GM19324 (cell line): ENCODE data around the gene FOXO6.
"Not testable (repeated sequence)": the region's sequence is repeated elsewhere in the genome, so short reads cannot be mapped to it uniquely, and the experiment has no call there.

ENCODE experiments used
- ATAC-seq: cut with Tn5 transposase; IDR thresholded peaks from one replicate; pipeline ENCODE4 v1.9.1; 2021; ENCODE audit warnings: mild to moderate bottlenecking, moderate library complexity; ENCODE audit not compliant: unreplicated experiment, low FRiP score

The FOXO6 gene

GRCh38 chr1:41328780-41329640, 32.2 kb upstream of the FOXO6 start:
- no peak for ATAC-seq

GRCh38 chr1:41329662-41330587, 31.3 kb upstream of the FOXO6 start:
- ATAC-seq, result no peak

GRCh38 chr1:41330588-41331545, 30.4 kb upstream of the FOXO6 start:
- no peak for ATAC-seq

- no peak for ATAC-seq
These were observed 29.7 kb upstream of the FOXO6 start for GRCh38 chr1:41331546-41331917.

GRCh38 chr1:41332161-41332560, 29.1 kb upstream of the FOXO6 start:
- ATAC-seq, result not testable (repeated sequence)

- no peak for ATAC-seq
These were observed 28.0 kb upstream of the FOXO6 start for GRCh38 chr1:41333146-41333784.

GRCh38 chr1:41338820-41339219, 22.4 kb upstream of the FOXO6 start:
- no peak for ATAC-seq

- ATAC-seq, result no peak
These were observed 20.4 kb upstream of the FOXO6 start for GRCh38 chr1:41340655-41341364.

- ATAC-seq, result no peak
These were observed 19.9 kb upstream of the FOXO6 start for GRCh38 chr1:41341365-41341683.

- no peak for ATAC-seq
These were observed 19.3 kb upstream of the FOXO6 start for GRCh38 chr1:41341772-41342562.

GRCh38 chr1:41342774-41343355, 18.4 kb upstream of the FOXO6 start:
- ATAC-seq, result no peak

GRCh38 chr1:41343790-41344699, 17.2 kb upstream of the FOXO6 start:
- no peak for ATAC-seq

- ATAC-seq, result no peak
These were observed 16.5 kb upstream of the FOXO6 start for GRCh38 chr1:41344708-41345159.

- no peak for ATAC-seq
These were observed 15.7 kb upstream of the FOXO6 start for GRCh38 chr1:41345434-41346075.

- ATAC-seq, result no peak
These were observed 14.0 kb upstream of the FOXO6 start for GRCh38 chr1:41347276-41347675.

- ATAC-seq, result no peak
These were observed 12.8 kb upstream of the FOXO6 start for GRCh38 chr1:41348394-41348793.
